Thyroid gland (tissue), 4 donors: Measurements from ENCODE around the gene TRIL. TPM values are rescaled to one million over a fixed set of nuclear protein-coding genes. Genes with fewer than 3 reads are reported as not detected.

Source experiments
- total RNA-seq, 4 donors: library from RNA; depleted of rRNA; stranded (reverse); fragments of >200 nt; gene quantifications; one replicate each; pipeline ENCODE4 v1.2.3, GENCODE V29; 2016

TRIL gene
- total RNA-seq, 4 donors from 2014 or later = 3.3 to 11.0 (median 9.7) TPM

Other genes with a start within 250 kb of the TRIL start
- 100 to 1,000 TPM in 2 of 4 donors, 10 to 100 TPM in 2; 79.8 to 182 (median 111) TPM for gene CPVL, start 188.2 kb upstream of the TRIL start, total RNA-seq
- gene CHN2, start 236.4 kb upstream of the TRIL start, total RNA-seq = 10 to 100 TPM; 11.7 to 54.3 (median 41.4) TPM